GM21737 (cell line): ENCODE measurements around the gene MAPK9.

Source experiments
- ATAC-seq: cut with Tn5 transposase; IDR thresholded peaks from one replicate; pipeline ENCODE4 v1.9.1; 2021; ENCODE audit warnings: mild to moderate bottlenecking, moderate library complexity; ENCODE audit not compliant: unreplicated experiment

The MAPK9 gene

GRCh38 chr5:180208038-180208434 is 83.8 kb downstream of the MAPK9 start:
- ATAC-seq: no peak

- no peak for ATAC-seq
Measured at GRCh38 chr5:180207593-180207992, 84.3 kb downstream of the MAPK9 start.

- ATAC-seq: no peak
Measured at GRCh38 chr5:180206993-180207392, 84.9 kb downstream of the MAPK9 start.

GRCh38 chr5:180205916-180206315 is 86.0 kb downstream of the MAPK9 start:
- no peak for ATAC-seq

- ATAC-seq: no peak
Measured at GRCh38 chr5:180204276-180204819, 87.5 kb downstream of the MAPK9 start.

- no peak for ATAC-seq
Measured at GRCh38 chr5:180202939-180203573, 88.8 kb downstream of the MAPK9 start.

GRCh38 chr5:180201051-180201987 is 90.6 kb downstream of the MAPK9 start:
- no peak for ATAC-seq

GRCh38 chr5:180199390-180199789 is 92.5 kb downstream of the MAPK9 start:
- no peak for ATAC-seq

- ATAC-seq: no peak
Measured at GRCh38 chr5:180198208-180198607, 93.7 kb downstream of the MAPK9 start.

- ATAC-seq: no peak
Measured at GRCh38 chr5:180197016-180197702, 94.7 kb downstream of the MAPK9 start.

- ATAC-seq: no peak
Measured at GRCh38 chr5:180194410-180195345, 97.2 kb downstream of the MAPK9 start.

- ATAC-seq: no peak
Measured at GRCh38 chr5:180193749-180194375, 98.0 kb downstream of the MAPK9 start.

- ATAC-seq: no peak
Measured at GRCh38 chr5:180191716-180192115, 100.2 kb downstream of the MAPK9 start.

GRCh38 chr5:180187767-180188166 is 104.1 kb downstream of the MAPK9 start:
- ATAC-seq: no peak
